C4-2B (cell line): Measurements from ENCODE around the gene MLH1.

ENCODE experiments used
- H3K27ac ChIP-seq: fragments of 450-650 bp; 2 replicates; pipeline ENCODE4 v1.5.1; 2017
- CTCF ChIP-seq: fragments of 450-650 bp; conservative IDR thresholded peaks from 2 replicates; pipeline ENCODE4 v1.5.1; 2017; ENCODE audit warnings: mild to moderate bottlenecking
- ZFX ChIP-seq: fragments of 450-650 bp; IDR thresholded peaks from 2 replicates; pipeline ENCODE4 v1.6.1; 2017

MLH1 gene

DNA sequence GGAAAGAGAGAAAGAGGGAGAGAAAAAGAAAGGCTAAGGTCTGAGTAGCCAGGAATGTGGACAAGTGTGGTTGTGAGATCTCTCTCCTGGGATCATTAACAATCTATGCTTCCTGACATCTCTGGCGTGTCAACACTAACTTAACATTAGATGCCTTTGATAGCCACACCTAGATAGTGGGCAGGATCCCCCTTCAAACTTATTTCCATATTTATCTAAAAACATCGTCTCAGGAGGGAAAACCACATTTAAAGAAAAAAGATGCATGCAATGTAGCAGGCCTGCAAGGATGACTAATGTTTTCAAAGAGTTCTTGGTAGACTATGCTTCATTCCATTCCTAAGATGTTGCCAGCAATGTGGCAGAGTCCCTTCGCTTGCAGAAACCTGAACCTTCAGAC lies 80.9 kb downstream of the MLH1 start:
- TF ChIP-seq CTCF, result no peak
- no peak for TF ChIP-seq ZFX
- no peak overlapping the region for H3K27ac ChIP-seq

GRCh38 chr3:37075955-37076354 lies 82.6 kb downstream of the MLH1 start:
- TF ChIP-seq CTCF, result no peak
- no peak for TF ChIP-seq ZFX
- no peak overlapping the region for H3K27ac ChIP-seq

- TF ChIP-seq CTCF (no peak), ZFX (no peak)
- H3K27ac ChIP-seq, result no peak overlapping the region
Observed at GRCh38 chr3:37082317-37082716, 89.0 kb downstream of the MLH1 start.

DNA sequence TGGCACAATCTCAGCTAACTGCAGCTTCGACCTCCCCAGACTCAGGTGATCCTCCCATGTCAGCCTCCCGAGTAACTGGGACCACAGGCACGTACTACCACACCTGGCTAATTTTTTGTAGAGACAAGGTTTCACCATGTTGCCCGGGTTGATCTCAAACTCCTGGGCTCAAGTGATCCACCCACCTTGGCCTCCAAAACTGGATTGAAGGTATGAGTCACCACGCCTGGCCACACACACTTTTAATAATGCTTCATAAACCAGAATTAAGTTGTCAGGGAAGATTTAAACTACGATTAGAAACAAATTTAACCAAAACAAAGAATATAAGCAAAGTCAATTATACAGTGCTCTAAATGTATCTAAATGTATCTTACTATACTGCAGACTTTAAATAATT lies 93.6 kb downstream of the MLH1 start:
- TF ChIP-seq ZFX, result no peak
- no peak for TF ChIP-seq CTCF

GRCh38 chr3:37087870-37088269 lies 94.6 kb downstream of the MLH1 start:
- no peak overlapping the region for H3K27ac ChIP-seq
- TF ChIP-seq ZFX (no peak), CTCF (no peak)

More for the DNA sequence above, 93.6 kb downstream of the MLH1 start:
- H3K27ac ChIP-seq, result no peak overlapping the region

GRCh38 chr3:37092484-37092883 lies 99.2 kb downstream of the MLH1 start:
- no peak overlapping the region for H3K27ac ChIP-seq
- TF ChIP-seq CTCF (no peak), ZFX (no peak)

DNA sequence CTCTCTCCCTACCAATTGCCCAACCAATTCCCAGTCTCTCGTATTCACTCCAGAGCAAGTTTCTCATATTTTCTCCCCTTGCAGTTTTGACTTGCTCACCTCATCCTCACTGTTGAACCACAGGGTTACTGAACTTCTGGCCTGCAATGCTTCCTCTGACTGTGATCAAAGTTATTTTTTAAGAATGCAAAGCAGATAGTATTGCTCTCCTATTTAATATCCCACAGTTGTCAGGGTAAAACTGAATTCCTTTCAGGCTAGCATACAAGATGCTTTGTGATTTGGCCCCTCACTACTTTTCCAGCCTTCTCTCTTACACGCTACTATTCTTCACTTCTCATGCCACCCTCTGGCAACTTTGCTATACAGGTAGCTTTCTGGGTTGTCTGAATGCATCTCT lies 100.2 kb downstream of the MLH1 start:
- TF ChIP-seq CTCF (no peak), ZFX (no peak)
- H3K27ac ChIP-seq, result no peak overlapping the region
